GM23338 (cell line): ENCODE measurements around the gene HOXB6. TPM values are rescaled to one million over a fixed set of nuclear protein-coding genes. Genes with fewer than 3 reads are reported as not detected.

Source experiments
- ATAC-seq: fragments of 200-7000 bp; cut with Tn5 transposase; 3 replicates; pipeline ENCODE4 v1.9.1; 2020
- DNase-seq: peaks from one replicate; pipeline ENCODE4 v3.0.0-alpha.2; 2015; ENCODE audit warnings: low spot score
- H2AFZ ChIP-seq: fragments of 200-600 bp; sonication (generic); 2 replicates; pipeline ENCODE4 v1.8.0; 2016; ENCODE audit warnings: antibody characterized with exemption, mild to moderate bottlenecking, moderate library complexity
- H3F3A ChIP-seq: fragments of 200-600 bp; sonication (generic); replicated peaks from 2 replicates; pipeline ENCODE4 v1.8.0; 2017; ENCODE audit warnings: antibody characterized with exemption, mixed run types, low read depth
- H3K27ac ChIP-seq: fragments of 200-600 bp; sonication (generic); 2 replicates; pipeline ENCODE4 v1.6.1; 2016; ENCODE audit warnings: low read depth
- H3K27me3 ChIP-seq: fragments of 200-600 bp; sonication (generic); 2 replicates; pipeline ENCODE4 v1.8.0; 2016; ENCODE audit warnings: mild to moderate bottlenecking, mixed run types, moderate library complexity; ENCODE audit not compliant: insufficient read depth
- H3K36me3 ChIP-seq: fragments of 200-600 bp; sonication (generic); 2 replicates; pipeline ENCODE4 v1.8.0; 2016; ENCODE audit warnings: mild to moderate bottlenecking; ENCODE audit not compliant: insufficient read depth
- H3K4me1 ChIP-seq: fragments of 200-600 bp; sonication (generic); 2 replicates; pipeline ENCODE4 v1.8.0; 2016; ENCODE audit warnings: mild to moderate bottlenecking, moderate library complexity; ENCODE audit not compliant: insufficient read depth
- H3K4me2 ChIP-seq: fragments of 200-600 bp; sonication (generic); 2 replicates; pipeline ENCODE4 v1.7.1; 2017; ENCODE audit warnings: mixed run types
- H3K4me3 ChIP-seq: fragments of 200-600 bp; sonication (generic); 2 replicates; pipeline ENCODE4 v1.6.1; 2016; ENCODE audit warnings: mixed run types
- H3K79me2 ChIP-seq: fragments of 200-600 bp; sonication (generic); replicated peaks from 2 replicates; pipeline ENCODE4 v1.8.0; 2017; ENCODE audit warnings: mild to moderate bottlenecking; ENCODE audit not compliant: insufficient read depth
- H3K9me2 ChIP-seq: fragments of 200-600 bp; sonication (generic); 2 replicates; pipeline ENCODE4 v1.8.0; 2017; ENCODE audit not compliant: insufficient read depth
- H4K20me1 ChIP-seq: fragments of 200-600 bp; sonication (generic); replicated peaks from 2 replicates; pipeline ENCODE4 v1.8.0; 2017; ENCODE audit warnings: mild to moderate bottlenecking; ENCODE audit not compliant: insufficient read depth
- H3K27ac Mint-ChIP-seq: 2 replicates; pipeline ENCODE4 v1.8.0; 2020; ENCODE audit warnings: inconsistent platforms, mild to moderate bottlenecking, moderate library complexity, mixed read lengths
- H3K27me3 Mint-ChIP-seq: 3 replicates; pipeline ENCODE4 v1.8.0; 2022; ENCODE audit warnings: low read depth, mild to moderate bottlenecking, moderate library complexity, mixed read lengths, inconsistent platforms; ENCODE audit not compliant: insufficient read depth, poor library complexity
- H3K36me3 Mint-ChIP-seq: 3 replicates; pipeline ENCODE4 v1.8.0; 2021; ENCODE audit warnings: low read depth, mild to moderate bottlenecking, inconsistent platforms, moderate library complexity, mixed read lengths
- H3K4me1 Mint-ChIP-seq: 3 replicates; pipeline ENCODE4 v1.8.0; 2020; ENCODE audit warnings: mild to moderate bottlenecking, inconsistent platforms, mixed read lengths
- H3K4me3 Mint-ChIP-seq: 3 replicates; pipeline ENCODE4 v1.8.0; 2021; ENCODE audit warnings: moderate library complexity, mild to moderate bottlenecking, inconsistent platforms, mixed read lengths
- H3K9me3 Mint-ChIP-seq: 3 replicates; pipeline ENCODE4 v1.8.0; 2020; ENCODE audit warnings: moderate library complexity, mild to moderate bottlenecking, inconsistent platforms, mixed read lengths
- CREB1 ChIP-seq: fragments of 250-450 bp; sonication (Bioruptor Pico); IDR thresholded peaks from 2 replicates; pipeline ENCODE4 v1.5.0; 2020; ENCODE audit warnings: low read depth, mild to moderate bottlenecking, moderate library complexity
- EZH2 ChIP-seq: fragments of 200-600 bp; sonication (generic); IDR thresholded peaks from one replicate; pipeline ENCODE4 v1.8.0; 2017; ENCODE audit warnings: antibody characterized with exemption, mild to moderate bottlenecking, low read depth; ENCODE audit not compliant: unreplicated experiment
- JUNB ChIP-seq: IDR thresholded peaks from one replicate; pipeline ENCODE4 v1.6.1; 2016; ENCODE audit warnings: antibody characterized with exemption; ENCODE audit not compliant: unreplicated experiment
- NANOG ChIP-seq: IDR thresholded peaks from 2 replicates; pipeline ENCODE4 v1.6.1; 2016; ENCODE audit warnings: antibody characterized with exemption, borderline replicate concordance
- POLR2AphosphoS5 ChIP-seq: IDR thresholded peaks from 2 replicates; pipeline ENCODE4 v1.6.1; 2016; ENCODE audit warnings: antibody characterized with exemption, low read depth
- STAT1 ChIP-seq: IDR thresholded peaks from one replicate; pipeline ENCODE4 v1.6.1; 2016; ENCODE audit warnings: antibody characterized with exemption; ENCODE audit not compliant: unreplicated experiment
- ZNF114 ChIP-seq: fragments of 250-450 bp; sonication (Bioruptor Pico); IDR thresholded peaks from 2 replicates; pipeline ENCODE4 v1.5.0; 2020; ENCODE audit warnings: mild to moderate bottlenecking, moderate library complexity
- ZNF331 ChIP-seq: fragments of 250-450 bp; sonication (Bioruptor Pico); IDR thresholded peaks from 2 replicates; pipeline ENCODE4 v1.5.0; 2020; ENCODE audit warnings: low read depth, mild to moderate bottlenecking, moderate library complexity
- polyA plus RNA-seq: library from polyadenylated mRNA; unstranded; fragments of >200 nt; fragmentation: Nextera tagmentation; extraction: Ambion mirVana; gene quantifications from 2 replicates; pipeline ENCODE4 v1.2.1, GENCODE V29; 2016
- total RNA-seq: library from RNA; depleted of rRNA; stranded (reverse); fragments of >200 nt; shearing (Covaris generic); gene quantifications from 2 replicates; pipeline ENCODE4 v1.2.3, GENCODE V29; 2014
- TF ChIP-seq, protein P1 (sequence below), 2 experiments: fragments of 200-600 bp in 1 of 2; sonication (generic) in 1 of 2; conservative IDR thresholded peaks; 2 replicates each; pipeline versions ENCODE4 v1.5.1 to v1.6.1; 2016 to 2017; ENCODE audit warnings: antibody characterized with exemption in 2 of 2, low read depth in 2 of 2, mild to moderate bottlenecking in 2 of 2, moderate library complexity in 1 of 2

The HOXB6 gene
- total and polyA plus RNA-seq, 2 experiments from 2014 or later, result not detected

- TF ChIP-seq, protein P1, sequence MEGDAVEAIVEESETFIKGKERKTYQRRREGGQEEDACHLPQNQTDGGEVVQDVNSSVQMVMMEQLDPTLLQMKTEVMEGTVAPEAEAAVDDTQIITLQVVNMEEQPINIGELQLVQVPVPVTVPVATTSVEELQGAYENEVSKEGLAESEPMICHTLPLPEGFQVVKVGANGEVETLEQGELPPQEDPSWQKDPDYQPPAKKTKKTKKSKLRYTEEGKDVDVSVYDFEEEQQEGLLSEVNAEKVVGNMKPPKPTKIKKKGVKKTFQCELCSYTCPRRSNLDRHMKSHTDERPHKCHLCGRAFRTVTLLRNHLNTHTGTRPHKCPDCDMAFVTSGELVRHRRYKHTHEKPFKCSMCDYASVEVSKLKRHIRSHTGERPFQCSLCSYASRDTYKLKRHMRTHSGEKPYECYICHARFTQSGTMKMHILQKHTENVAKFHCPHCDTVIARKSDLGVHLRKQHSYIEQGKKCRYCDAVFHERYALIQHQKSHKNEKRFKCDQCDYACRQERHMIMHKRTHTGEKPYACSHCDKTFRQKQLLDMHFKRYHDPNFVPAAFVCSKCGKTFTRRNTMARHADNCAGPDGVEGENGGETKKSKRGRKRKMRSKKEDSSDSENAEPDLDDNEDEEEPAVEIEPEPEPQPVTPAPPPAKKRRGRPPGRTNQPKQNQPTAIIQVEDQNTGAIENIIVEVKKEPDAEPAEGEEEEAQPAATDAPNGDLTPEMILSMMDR (conservative IDR thresholded peaks at IDR 0.05; ENCODE audit: low read depth in 2 of 2), result no peak
- TF ChIP-seq POLR2AphosphoS5 (no peak), CREB1 (no peak), ZNF114 (CRISPR knock-in tag) (no peak), JUNB (no peak), STAT1 (no peak), NANOG (no peak)
Observed at GRCh38 chr17:48590607-48591161, 14.1 kb downstream of the HOXB6 start (continued).

- Mint-ChIP-seq H3K4me1 (peaks cover 43% of the 10 kb centered on the region), H3K4me3 (no peak within 1 kb of the TSS; the same call in 2 of the 3 replicates), H3K36me3 (no peaks in the 10 kb centered on the region), H3K27me3 (peaks cover 100% of the 10 kb centered on the region), H3K9me3 (no peaks in the 10 kb centered on the region; the same call in 2 of the 3 replicates), H3K27ac (no peak within 1 kb of the TSS)
- no peaks in the 10 kb centered on the region for H3K9me2 ChIP-seq
- TF ChIP-seq ZNF331 (no peak), STAT1 (no peak), JUNB (no peak), EZH2 (peak; percentile 90), ZNF114 (CRISPR knock-in tag) (no peak), NANOG (no peak)
- TF ChIP-seq, protein P1 (conservative IDR thresholded peaks at IDR 0.05; ENCODE audit: low read depth in 2 of 2), result no peak
- H3K79me2 ChIP-seq, result no peaks in the 10 kb centered on the region
- no peak within 1 kb of the TSS for H3K4me3 ChIP-seq
- H3K27me3 ChIP-seq, result peaks cover 100% of the 10 kb centered on the region
- H4K20me1 ChIP-seq, result peaks cover 57% of the 10 kb centered on the region
- no peak within 1 kb of the TSS for H2AFZ ChIP-seq
- peaks cover 65% of the 10 kb centered on the region for H3K4me1 ChIP-seq
- H3K36me3 ChIP-seq, result no peaks in the 10 kb centered on the region
- no peak within 1 kb of the TSS for H3K27ac ChIP-seq
- DNase-seq, result no peak
- H3K4me2 ChIP-seq, result peak within 1 kb of the TSS; percentile 53; the same call in 1 of the 2 replicates
- H3F3A ChIP-seq, result peaks cover 65% of the 10 kb centered on the region
- no peak for ATAC-seq
Observed at GRCh38 chr17:48589831-48590606, 14.8 kb downstream of the HOXB6 start, which contains the start of gene HOXB3. Gene HOXB3, minus strand, starts transcription at chr17:48590241. Its CDS starts 37,767 bp downstream, at chr17:48552474.
